Fibroblast of lung (primary cell): ENCODE results near the gene CD164L2. TPM values are rescaled to one million over a fixed set of nuclear protein-coding genes. Genes with fewer than 3 reads are reported as not detected.

Experiments used
- DNase-seq, 2 donors: peaks; one replicate each; pipeline versions ENCODE4 v3.0.0 to v3.0.0-alpha.2; 2010; ENCODE audit warnings: low read depth in 2 of 2
- H2AFZ ChIP-seq: 2 replicates; pipeline ENCODE4 v1.5.1; 2012; ENCODE audit warnings: low read length, control low read depth, inconsistent platforms
- H3K27ac ChIP-seq: 2 replicates; pipeline ENCODE4 v1.5.1; 2011; ENCODE audit warnings: low read length, control low read depth; ENCODE audit not compliant: insufficient read depth
- H3K27me3 ChIP-seq: 2 replicates; pipeline ENCODE4 v1.5.1; 2011; ENCODE audit warnings: mild to moderate bottlenecking, low read length; ENCODE audit not compliant: control insufficient read depth, insufficient read depth
- H3K36me3 ChIP-seq: 2 replicates; pipeline ENCODE4 v1.5.1; 2011; ENCODE audit warnings: low read length; ENCODE audit not compliant: control insufficient read depth, insufficient read depth
- H3K4me1 ChIP-seq: 2 replicates; pipeline ENCODE4 v1.5.1; 2011; ENCODE audit warnings: low read length; ENCODE audit not compliant: control insufficient read depth, insufficient read depth; ENCODE audit errors: extremely low read depth
- H3K4me2 ChIP-seq: 2 replicates; pipeline ENCODE4 v1.5.1; 2011; ENCODE audit warnings: low read length, control low read depth; ENCODE audit not compliant: insufficient read depth; ENCODE audit errors: extremely low read depth
- H3K4me3 ChIP-seq, 4 experiments: fragments of 200-600 bp in 1 of 4; sonication (generic) in 1 of 4; replicated peaks in 1 of 4; 2 replicates each; pipeline ENCODE4 v1.5.1; 2011 to 2016; ENCODE audit warnings: low read length in 4 of 4, low read depth in 3 of 4, mild to moderate bottlenecking in 3 of 4, control low read depth in 2 of 4, inconsistent platforms in 1 of 4, mixed read lengths in 1 of 4; ENCODE audit not compliant: insufficient read depth in 1 of 4; ENCODE audit errors: control extremely low read depth in 1 of 4
- H3K79me2 ChIP-seq: 2 replicates; pipeline ENCODE4 v1.5.1; 2012; ENCODE audit warnings: mild to moderate bottlenecking, low read length, inconsistent platforms; ENCODE audit not compliant: control insufficient read depth, insufficient read depth
- H3K9ac ChIP-seq: 2 replicates; pipeline ENCODE4 v1.5.1; 2011; ENCODE audit warnings: mild to moderate bottlenecking, low read length, control low read depth; ENCODE audit not compliant: insufficient read depth
- H3K9me3 ChIP-seq: 2 replicates; pipeline ENCODE4 v1.5.1; 2012; ENCODE audit warnings: low read depth, low read length; ENCODE audit not compliant: control insufficient read depth, insufficient read depth
- H4K20me1 ChIP-seq: 2 replicates; pipeline ENCODE4 v1.5.1; 2011; ENCODE audit warnings: low read length; ENCODE audit not compliant: control insufficient read depth, insufficient read depth; ENCODE audit errors: extremely low read depth
- EZH2 ChIP-seq: IDR thresholded peaks from 2 replicates; pipeline ENCODE4 v1.5.1; 2012; ENCODE audit warnings: low read length, control low read depth, mild to moderate bottlenecking; ENCODE audit errors: missing control alignments
- polyA plus RNA-seq, 2 donors: library from polyadenylated mRNA; depleted of rRNA in 1 of 2; stranded (reverse) in 1 of 2; unstranded in 1 of 2; fragments of >200 nt; gene quantifications; 2 replicates each; pipeline ENCODE4 v1.2.1, GENCODE V29; 2011 to 2012; ENCODE audit warnings: missing spikeins in 1 of 2
- total RNA-seq: library from RNA; depleted of rRNA; stranded (reverse); fragments of >200 nt; gene quantifications from 2 replicates; pipeline ENCODE4 v1.2.1, GENCODE V29; 2014
- TF ChIP-seq, protein P1 (sequence below), 2 donors: IDR thresholded peaks in 1 of 2; conservative IDR thresholded peaks in 1 of 2; 1 replicate in 1 of 2; 2 replicates in 1 of 2; pipeline ENCODE4 v1.5.1; 2011 to 2012; ENCODE audit warnings: low read length in 2 of 2, control low read depth in 1 of 2, inconsistent platforms in 1 of 2, low read depth in 1 of 2, mild to moderate bottlenecking in 1 of 2

The CD164L2 gene
- total and polyA plus RNA-seq, 2 donors (not counting 1 experiment from before 2014, with no cell fraction given): not detected

DNA sequence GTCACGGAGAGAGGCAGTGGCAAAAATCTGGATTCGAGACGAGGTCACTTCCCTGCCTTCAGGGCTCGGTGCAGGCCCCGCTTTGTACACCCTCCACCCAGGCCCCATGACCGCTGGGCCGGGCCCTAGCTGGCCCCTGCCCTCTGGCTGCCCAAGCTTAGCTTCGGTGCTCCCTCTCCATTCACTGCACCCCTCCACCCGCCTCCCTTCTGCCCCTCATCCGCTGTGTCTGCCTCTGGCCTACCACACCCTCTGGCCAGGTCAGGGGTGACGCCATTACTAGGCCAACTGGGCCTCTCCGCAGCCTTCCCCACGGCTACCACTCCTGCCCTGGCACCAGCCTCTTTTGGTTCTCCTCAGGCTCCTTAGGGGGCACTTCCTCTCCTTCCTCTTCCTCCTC, 528 bp upstream of the CD164L2 start:
- Histone ChIP-seq H3K4me3 (no peak overlapping the region), H3K36me3 (no peaks in the 10 kb centered on the region), H3K79me2 (no peaks in the 10 kb centered on the region), H2AFZ (no peak overlapping the region), H3K4me2 (no peak overlapping the region), H3K9me3 (no peaks in the 10 kb centered on the region), H3K4me1 (no peaks in the 10 kb centered on the region), H4K20me1 (no peaks in the 10 kb centered on the region), H3K27ac (no peak overlapping the region), H3K9ac (no peak overlapping the region), H3K27me3 (peaks cover 4% of the 10 kb centered on the region)
- no peak for DNase-seq
- TF ChIP-seq EZH2: no peak

DNA sequence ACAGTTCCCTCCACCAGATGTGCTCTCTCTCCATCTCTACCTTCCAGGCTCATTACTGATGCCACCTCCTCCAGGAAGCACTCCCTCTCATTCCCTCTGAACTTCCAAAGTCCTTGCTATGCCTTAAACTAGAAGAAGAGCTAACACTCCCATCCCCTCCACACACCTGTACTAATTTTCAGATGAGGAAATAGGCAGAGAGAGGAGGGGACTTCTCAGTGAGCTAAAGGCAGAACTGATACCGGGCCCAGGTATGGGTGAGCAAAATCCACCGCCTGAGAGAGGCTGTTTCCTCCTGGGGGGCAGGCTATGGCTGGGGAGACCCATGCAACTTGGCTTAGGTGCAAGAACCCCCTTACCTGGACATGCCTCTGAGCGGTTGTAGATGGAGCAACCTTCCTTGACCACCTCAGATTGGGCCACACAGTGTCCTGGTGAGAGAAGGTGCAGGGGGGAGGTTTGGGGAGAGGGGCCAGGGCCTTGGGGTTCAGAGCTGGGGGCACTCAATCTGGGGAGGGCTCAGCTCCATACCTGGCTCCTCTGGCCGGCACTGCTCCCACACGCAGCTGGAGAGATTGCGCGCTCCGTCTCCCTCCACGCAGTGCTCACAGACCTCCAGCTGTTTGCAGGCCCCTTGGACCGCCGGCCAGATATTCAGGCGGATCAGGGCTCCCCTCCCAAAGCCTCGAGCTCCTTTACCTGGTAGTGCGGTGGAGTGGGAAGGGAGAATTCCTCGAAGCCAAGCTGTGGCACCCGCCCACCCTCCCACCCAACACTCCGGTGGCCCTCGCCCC, 967 bp downstream of the CD164L2 start:
- no peaks in the 10 kb centered on the region for H3K9me3 ChIP-seq
- H3K36me3 ChIP-seq: no peaks in the 10 kb centered on the region
- TF ChIP-seq, protein P1, sequence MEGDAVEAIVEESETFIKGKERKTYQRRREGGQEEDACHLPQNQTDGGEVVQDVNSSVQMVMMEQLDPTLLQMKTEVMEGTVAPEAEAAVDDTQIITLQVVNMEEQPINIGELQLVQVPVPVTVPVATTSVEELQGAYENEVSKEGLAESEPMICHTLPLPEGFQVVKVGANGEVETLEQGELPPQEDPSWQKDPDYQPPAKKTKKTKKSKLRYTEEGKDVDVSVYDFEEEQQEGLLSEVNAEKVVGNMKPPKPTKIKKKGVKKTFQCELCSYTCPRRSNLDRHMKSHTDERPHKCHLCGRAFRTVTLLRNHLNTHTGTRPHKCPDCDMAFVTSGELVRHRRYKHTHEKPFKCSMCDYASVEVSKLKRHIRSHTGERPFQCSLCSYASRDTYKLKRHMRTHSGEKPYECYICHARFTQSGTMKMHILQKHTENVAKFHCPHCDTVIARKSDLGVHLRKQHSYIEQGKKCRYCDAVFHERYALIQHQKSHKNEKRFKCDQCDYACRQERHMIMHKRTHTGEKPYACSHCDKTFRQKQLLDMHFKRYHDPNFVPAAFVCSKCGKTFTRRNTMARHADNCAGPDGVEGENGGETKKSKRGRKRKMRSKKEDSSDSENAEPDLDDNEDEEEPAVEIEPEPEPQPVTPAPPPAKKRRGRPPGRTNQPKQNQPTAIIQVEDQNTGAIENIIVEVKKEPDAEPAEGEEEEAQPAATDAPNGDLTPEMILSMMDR (conservative IDR thresholded peaks at IDR 0.05 in 1 of 2, IDR thresholded peaks at IDR 0.05 in 1 of 2; ENCODE audit: low read depth in 1 of 2, low read length in 2 of 2): no peak
- TF ChIP-seq EZH2: no peak
- no peak overlapping the region for H3K4me2 ChIP-seq
- DNase-seq: no peak
- peaks cover 4% of the 10 kb centered on the region for H3K27me3 ChIP-seq
- H3K9ac ChIP-seq: no peak overlapping the region
- H3K79me2 ChIP-seq: no peaks in the 10 kb centered on the region
- H3K4me1 ChIP-seq: no peaks in the 10 kb centered on the region
- H3K27ac ChIP-seq: no peak overlapping the region
- H4K20me1 ChIP-seq: no peaks in the 10 kb centered on the region
- no peak overlapping the region for H3K4me3 ChIP-seq
- no peak overlapping the region for H2AFZ ChIP-seq

DNA sequence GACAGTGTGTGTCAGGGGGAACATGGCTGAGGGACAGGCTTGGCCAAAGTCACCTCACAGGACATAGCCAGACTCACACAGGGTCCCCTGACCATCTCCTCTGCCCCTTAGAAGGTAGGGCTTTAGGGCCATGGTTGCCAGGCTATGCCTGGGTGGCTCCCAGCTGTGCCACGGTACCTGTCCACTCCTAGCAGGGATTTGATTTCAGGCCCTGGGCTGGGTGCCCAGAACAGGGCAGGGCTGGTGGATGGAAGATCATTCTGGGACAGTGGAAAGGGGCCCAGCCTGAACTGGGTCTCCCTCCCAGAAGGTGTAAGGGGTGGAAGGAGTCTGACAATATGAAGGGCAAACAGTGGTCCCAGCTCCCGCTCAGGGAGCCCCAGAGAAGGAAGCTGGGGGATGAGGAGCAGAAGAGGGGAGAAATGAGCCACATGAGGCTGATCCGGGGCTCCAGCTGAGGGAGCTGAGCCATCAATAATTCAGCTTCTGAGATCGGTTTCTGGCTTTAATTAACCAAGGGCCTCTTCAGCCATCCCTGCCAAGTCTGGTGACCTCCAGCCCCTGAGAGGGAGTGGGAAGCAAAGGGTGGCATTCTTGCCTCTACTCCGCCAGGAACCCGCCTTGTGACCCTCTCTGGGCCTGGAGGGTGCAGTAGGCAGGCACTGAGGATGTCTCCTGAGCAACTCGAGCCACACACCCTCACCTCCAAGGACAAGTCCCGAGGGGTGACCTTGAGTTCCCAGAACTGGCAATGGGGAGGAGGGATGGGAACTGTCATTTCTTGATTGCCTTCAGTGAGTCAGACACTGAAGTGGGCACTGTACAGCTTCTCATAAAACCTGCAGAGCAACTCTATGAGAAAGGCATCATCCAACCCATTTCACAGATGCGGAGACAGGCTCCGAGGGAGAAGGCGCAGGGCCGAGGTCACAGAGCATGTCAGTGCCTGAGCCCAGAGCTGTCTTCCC, 2.1 kb downstream of the CD164L2 start:
- H3K27me3 ChIP-seq: peaks cover 4% of the 10 kb centered on the region
- H3K4me1 ChIP-seq: no peaks in the 10 kb centered on the region
- no peaks in the 10 kb centered on the region for H3K36me3 ChIP-seq
- H3K27ac ChIP-seq: no peak overlapping the region
- H2AFZ ChIP-seq: no peak overlapping the region
- H4K20me1 ChIP-seq: no peaks in the 10 kb centered on the region
- TF ChIP-seq, protein P1 (conservative IDR thresholded peaks at IDR 0.05 in 1 of 2, IDR thresholded peaks at IDR 0.05 in 1 of 2; ENCODE audit: low read depth in 1 of 2, low read length in 2 of 2): no peak
- no peak for TF ChIP-seq EZH2
- no peak overlapping the region for H3K9ac ChIP-seq
- H3K9me3 ChIP-seq: no peaks in the 10 kb centered on the region
- H3K79me2 ChIP-seq: no peaks in the 10 kb centered on the region
- H3K4me2 ChIP-seq: no peak overlapping the region
- DNase-seq: no peak
- H3K4me3 ChIP-seq: no peak overlapping the region
